Vagina (tissue), 2 donors: Measurements from ENCODE around the gene FOXL3.

ENCODE experiments used
- CTCF ChIP-seq, 3 experiments: fragments of 450-650 bp in 2 of 3; fragments of 200-600 bp in 1 of 3; sonication (generic) in 1 of 3; IDR thresholded peaks; one replicate each; pipeline ENCODE4 v1.5.1; 2017 to 2019; ENCODE audit warnings: antibody characterized with exemption in 3 of 3, mild to moderate bottlenecking in 2 of 3, moderate library complexity in 2 of 3
- POLR2A ChIP-seq, 2 donors: fragments of 450-650 bp; IDR thresholded peaks; one replicate each; pipeline ENCODE4 v1.6.1; 2017; ENCODE audit warnings: antibody characterized with exemption in 2 of 2, mild to moderate bottlenecking in 2 of 2, moderate library complexity in 2 of 2
- POLR2AphosphoS5 ChIP-seq, 2 donors: sonication (generic); formaldehyde crosslinking; IDR thresholded peaks; one replicate each; pipeline ENCODE4 v1.9.0; 2017; ENCODE audit warnings: antibody characterized with exemption in 2 of 2, mild to moderate bottlenecking in 2 of 2, low read depth in 1 of 2; ENCODE audit not compliant: insufficient read depth in 1 of 2

DNA sequence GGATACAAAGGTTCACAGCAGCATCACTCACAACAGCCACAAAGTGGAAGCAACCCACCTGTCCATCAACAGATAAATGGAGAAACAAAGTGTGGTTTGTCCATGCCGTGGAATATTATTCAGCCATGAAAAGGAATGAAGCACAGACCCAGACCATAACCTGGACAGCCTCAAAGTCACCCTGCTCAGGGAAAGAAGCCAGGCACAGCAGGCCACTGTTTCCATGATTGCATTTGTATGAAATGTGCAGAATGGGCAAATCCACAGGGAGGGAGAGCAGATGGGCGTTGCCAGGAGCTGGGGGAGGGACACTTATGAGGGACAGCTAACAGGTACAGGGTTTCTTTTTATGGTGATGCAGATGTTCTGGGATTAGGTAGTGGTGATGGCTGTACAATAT lies 30.3 kb downstream of the FOXL3 start:
- TF ChIP-seq CTCF (IDR thresholded peaks at IDR 0.05) = no peak
- TF ChIP-seq POLR2A (IDR thresholded peaks at IDR 0.05) = no peak
- TF ChIP-seq POLR2AphosphoS5 (IDR thresholded peaks at IDR 0.05; ENCODE audit: insufficient read depth in 1 of 2, low read depth in 1 of 2) = no peak
